H9 (cell line): Measurements from ENCODE around the gene EFEMP1. TPM values are rescaled to one million over a fixed set of nuclear protein-coding genes. Genes with fewer than 3 reads are reported as not detected.

Source experiments
- DNase-seq: peaks from one replicate; pipeline ENCODE4 v3.0.0-alpha.2; 2017
- H2AFZ ChIP-seq: one replicate; pipeline ENCODE4 v1.6.1; 2013; ENCODE audit warnings: mild to moderate bottlenecking, low read length, control low read depth, moderate library complexity
- H2AK5ac ChIP-seq: 2 replicates; pipeline ENCODE4 v1.6.1; 2013; ENCODE audit warnings: low read length, control low read depth, mixed read lengths; ENCODE audit not compliant: insufficient read length
- H2BK120ac ChIP-seq: one replicate; pipeline ENCODE4 v1.6.1; 2013; ENCODE audit warnings: low read depth, mild to moderate bottlenecking, low read length, control low read depth, inconsistent platforms; ENCODE audit not compliant: poor library complexity, severe bottlenecking
- H2BK12ac ChIP-seq: 2 replicates; pipeline ENCODE4 v1.6.1; 2013; ENCODE audit warnings: low read length, control low read depth, mixed read lengths, low read depth; ENCODE audit not compliant: insufficient read length
- H2BK15ac ChIP-seq: 2 replicates; pipeline ENCODE4 v1.6.1; 2013; ENCODE audit warnings: low read depth, low read length, control low read depth
- H2BK20ac ChIP-seq: one replicate; pipeline ENCODE4 v1.6.1; 2013; ENCODE audit warnings: low read depth, mild to moderate bottlenecking, low read length, control low read depth, inconsistent platforms; ENCODE audit not compliant: poor library complexity, severe bottlenecking
- H2BK5ac ChIP-seq: 2 replicates; pipeline ENCODE4 v1.6.1; 2013; ENCODE audit warnings: low read length, control low read depth, mixed read lengths; ENCODE audit not compliant: insufficient read length
- H3K14ac ChIP-seq: 2 replicates; pipeline ENCODE4 v1.6.1; 2013; ENCODE audit warnings: low read length, control low read depth; ENCODE audit not compliant: insufficient read depth
- H3K18ac ChIP-seq: 2 replicates; pipeline ENCODE4 v1.6.1; 2013; ENCODE audit warnings: low read depth, mild to moderate bottlenecking, mixed read lengths, low read length, control low read depth; ENCODE audit not compliant: insufficient read length
- H3K23ac ChIP-seq: 2 replicates; pipeline ENCODE4 v1.6.1; 2013; ENCODE audit warnings: low read length, control low read depth, mixed read lengths, low read depth; ENCODE audit not compliant: insufficient read length
- H3K23me2 ChIP-seq: 2 replicates; pipeline ENCODE4 v1.6.1; 2013; ENCODE audit warnings: low read depth, mild to moderate bottlenecking, mixed read lengths, low read length, control low read depth; ENCODE audit not compliant: insufficient read length, poor library complexity, severe bottlenecking
- H3K27ac ChIP-seq: 2 replicates; pipeline ENCODE4 v1.5.1; 2013; ENCODE audit warnings: low read length, control low read depth, mixed read lengths, low read depth; ENCODE audit not compliant: insufficient read length
- H3K27me3 ChIP-seq: 2 replicates; pipeline ENCODE4 v1.6.1; 2013; ENCODE audit warnings: low read length, control low read depth, inconsistent platforms; ENCODE audit not compliant: insufficient read depth
- H3K4ac ChIP-seq: 2 replicates; pipeline ENCODE4 v1.6.1; 2013; ENCODE audit warnings: low read depth, mild to moderate bottlenecking, control low read depth, inconsistent platforms, low read length, moderate library complexity
- H3K4me1 ChIP-seq: 2 replicates; pipeline ENCODE4 v1.6.1; 2013; ENCODE audit warnings: low read length, control low read depth, inconsistent platforms; ENCODE audit not compliant: insufficient read depth
- H3K4me2 ChIP-seq: 2 replicates; pipeline ENCODE4 v1.6.1; 2013; ENCODE audit warnings: low read length, control low read depth, mixed read lengths; ENCODE audit not compliant: insufficient read length, insufficient read depth
- H3K56ac ChIP-seq: 2 replicates; pipeline ENCODE4 v1.6.1; 2013; ENCODE audit warnings: low read depth, mild to moderate bottlenecking, mixed read lengths, low read length, control low read depth; ENCODE audit not compliant: insufficient read length
- H3K79me1 ChIP-seq: 2 replicates; pipeline ENCODE4 v1.6.1; 2013; ENCODE audit warnings: low read depth, mild to moderate bottlenecking, moderate library complexity, low read length, control low read depth, inconsistent platforms; ENCODE audit not compliant: insufficient read depth, poor library complexity, severe bottlenecking
- H3K79me2 ChIP-seq: 2 replicates; pipeline ENCODE4 v1.6.1; 2013; ENCODE audit warnings: low read length, control low read depth, inconsistent platforms; ENCODE audit not compliant: insufficient read depth
- H3K9ac ChIP-seq: 2 replicates; pipeline ENCODE4 v1.6.1; 2013; ENCODE audit warnings: low read length, control low read depth, mixed read lengths; ENCODE audit not compliant: insufficient read length; ENCODE audit errors: extremely low read depth
- H3K9me3 ChIP-seq: one replicate; pipeline ENCODE4 v1.6.1; 2013; ENCODE audit warnings: low read depth, low read length, inconsistent platforms; ENCODE audit not compliant: control insufficient read depth
- H3T11ph ChIP-seq: one replicate; pipeline ENCODE4 v1.6.1; 2013; ENCODE audit warnings: mild to moderate bottlenecking, low read length, control low read depth, inconsistent platforms
- H4K20me1 ChIP-seq: one replicate; pipeline ENCODE4 v1.6.1; 2013; ENCODE audit not compliant: control insufficient read depth, insufficient read length, insufficient read depth
- H4K5ac ChIP-seq: 2 replicates; pipeline ENCODE4 v1.6.1; 2013; ENCODE audit warnings: low read depth, mild to moderate bottlenecking, mixed read lengths, low read length, control low read depth; ENCODE audit not compliant: insufficient read length
- H4K8ac ChIP-seq: replicated peaks from 2 replicates; pipeline ENCODE4 v1.6.1; 2013; ENCODE audit warnings: low read length, control low read depth, mixed read lengths, low read depth; ENCODE audit not compliant: insufficient read length
- H4K91ac ChIP-seq: 2 replicates; pipeline ENCODE4 v1.6.1; 2013; ENCODE audit warnings: low read depth, mild to moderate bottlenecking, moderate library complexity, mixed read lengths, low read length, control low read depth; ENCODE audit not compliant: insufficient read length
- H3K27ac Mint-ChIP-seq, 3 experiments: 2 replicates in 2 of 3; 3 replicates in 1 of 3; pipeline ENCODE4 v1.8.0; 2020 to 2021; ENCODE audit warnings: mixed read lengths in 3 of 3, mild to moderate bottlenecking in 1 of 3, moderate library complexity in 1 of 3
- H3K27me3 Mint-ChIP-seq: 2 replicates; pipeline ENCODE4 v1.8.0; 2021; ENCODE audit warnings: low read depth, mild to moderate bottlenecking, moderate library complexity, mixed read lengths
- H3K36me3 Mint-ChIP-seq, 3 experiments: 2 replicates in 2 of 3; 3 replicates in 1 of 3; pipeline ENCODE4 v1.8.0; 2020 to 2021; ENCODE audit warnings: low read depth in 3 of 3, mixed read lengths in 3 of 3; ENCODE audit not compliant: insufficient read depth in 1 of 3
- H3K4me1 Mint-ChIP-seq, 2 experiments: 2 replicates each; pipeline ENCODE4 v1.8.0; 2020; ENCODE audit warnings: mixed read lengths in 2 of 2
- H3K4me3 Mint-ChIP-seq, 2 experiments: 2 replicates in 1 of 2; 3 replicates in 1 of 2; pipeline ENCODE4 v1.8.0; 2020 to 2021; ENCODE audit warnings: mild to moderate bottlenecking in 2 of 2, mixed read lengths in 2 of 2, moderate library complexity in 1 of 2
- H3K9me3 Mint-ChIP-seq, 2 experiments: 2 replicates in 1 of 2; 3 replicates in 1 of 2; pipeline ENCODE4 v1.8.0; 2020; ENCODE audit warnings: mild to moderate bottlenecking in 2 of 2, mixed read lengths in 2 of 2, moderate library complexity in 1 of 2
- CTCF ChIP-seq: fragments of 200-600 bp; sonication (generic); conservative IDR thresholded peaks from 3 replicates; pipeline ENCODE4 v1.8.0; 2021; ENCODE audit warnings: antibody characterized with exemption, mild to moderate bottlenecking
- total RNA-seq: library from RNA; stranded (reverse); gene quantifications from 2 replicates; pipeline ENCODE4 v1.2.1, GENCODE V29; 2021

The EFEMP1 gene
- total RNA-seq, 1 experiment from 2014 or later, result 3.5 TPM

DNA sequence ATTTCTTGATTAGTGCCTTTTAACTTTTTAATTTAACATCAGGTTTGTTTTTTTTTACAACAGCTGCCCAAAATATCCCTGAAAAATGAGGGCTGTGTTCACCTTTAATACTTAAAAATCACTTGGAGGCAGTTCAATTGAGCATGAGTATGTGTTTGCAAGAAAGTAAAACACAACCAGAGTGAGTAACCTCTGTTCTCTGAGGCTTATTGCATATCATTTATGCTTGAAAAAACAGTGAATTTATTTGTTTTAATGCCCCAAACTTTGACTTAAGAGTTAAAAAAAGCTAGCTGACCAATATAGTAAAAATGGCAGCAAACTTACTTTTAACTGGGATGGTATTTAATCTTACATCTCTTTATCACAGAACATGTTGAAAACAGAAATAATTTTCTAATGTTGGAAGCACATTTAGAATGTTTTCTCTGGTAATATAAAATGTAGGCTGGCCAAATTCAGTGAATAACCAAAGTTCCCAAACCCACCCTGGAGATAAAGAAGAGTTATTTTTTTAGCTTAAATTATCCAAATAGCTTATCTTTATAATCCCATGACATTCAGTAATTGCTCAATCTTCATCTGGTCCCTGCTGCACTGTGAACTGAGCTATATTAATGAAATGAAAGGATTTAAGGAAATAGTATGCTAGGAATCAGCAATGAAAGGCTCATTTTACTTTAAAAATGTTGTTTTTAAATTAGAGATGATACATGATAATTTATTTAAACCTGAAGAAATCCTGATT is 24.8 kb upstream of the EFEMP1 start:
- H3K79me2 ChIP-seq, result no peaks in the 10 kb centered on the region
- H3K27me3 ChIP-seq, result no peaks in the 10 kb centered on the region
- H3K4ac ChIP-seq, result no peak overlapping the region
- no peak overlapping the region for H4K8ac ChIP-seq
- H2BK120ac ChIP-seq, result no peak overlapping the region
- H2AK5ac ChIP-seq, result no peak overlapping the region
- H3K14ac ChIP-seq, result no peak overlapping the region
- H2BK12ac ChIP-seq, result no peak overlapping the region
- H3K36me3 Mint-ChIP-seq, result no peaks in the 10 kb centered on the region
- H3K56ac ChIP-seq, result no peak overlapping the region
- H3K23me2 ChIP-seq, result no peaks in the 10 kb centered on the region
- no peaks in the 10 kb centered on the region for H4K20me1 ChIP-seq
- no peak overlapping the region for H3T11ph ChIP-seq
- H3K9ac ChIP-seq, result no peak overlapping the region
- H2BK20ac ChIP-seq, result no peak overlapping the region
- no peaks in the 10 kb centered on the region for H3K4me1 ChIP-seq
- no peak overlapping the region for H4K5ac ChIP-seq
- H3K27ac Mint-ChIP-seq, result no peak overlapping the region
- no peak overlapping the region for H3K18ac ChIP-seq
- H2AFZ ChIP-seq, result no peak overlapping the region
- no peak for TF ChIP-seq CTCF
- H3K9me3 Mint-ChIP-seq, result no peaks in the 10 kb centered on the region
- no peaks in the 10 kb centered on the region for H3K9me3 ChIP-seq
- no peaks in the 10 kb centered on the region for H3K79me1 ChIP-seq
- no peak overlapping the region for H4K91ac ChIP-seq
- no peak overlapping the region for H2BK15ac ChIP-seq
- H3K27me3 Mint-ChIP-seq, result peaks cover 3% of the 10 kb centered on the region
- H3K4me1 Mint-ChIP-seq, result peaks cover 0 to 5% of the 10 kb centered on the region in 2 experiments; a peak in 2 of 4 replicates
- no peak overlapping the region for H3K4me2 ChIP-seq
- no peak overlapping the region for H3K27ac ChIP-seq
- no peak for DNase-seq
- no peak overlapping the region for H3K4me3 Mint-ChIP-seq
- H3K23ac ChIP-seq, result no peak overlapping the region
- no peak overlapping the region for H2BK5ac ChIP-seq
